ENCODE results near the gene DYSF.

Gene DYSF

GRCh38 chr2:71544919-71545571 lies 91.7 kb downstream of the DYSF start (continued):
- TF ChIP-seq ZBTB49 (tag by site-specific recombination; IDR thresholded peaks at IDR 0.05; ENCODE audit: low read depth) (no peak), ZSCAN16 (tag by site-specific recombination; IDR thresholded peaks at IDR 0.05) (no peak), ZNF624 (tag by site-specific recombination; IDR thresholded peaks at IDR 0.05) (no peak), ZNF19 (tag by site-specific recombination; IDR thresholded peaks at IDR 0.05; ENCODE audit: low read depth) (no peak)

GRCh38 chr2:71545572-71546274 lies 92.4 kb downstream of the DYSF start:
- ChIA-PET CTCF (interaction anchor here (0.6 to 5.2 kb wide), 32 partner anchors 9 to 1658 kb away, joined by 3 to 43 read pairs (median 3); no protein-coding TSS in a partner anchor), POLR2A (no interaction called here)
- TF ChIP-seq ZNF302 (tag by site-specific recombination; IDR thresholded peaks at IDR 0.05; ENCODE audit: low read depth): no peak
- TF ChIP-seq ZNF140 (tag by site-specific recombination; IDR thresholded peaks at IDR 0.05): no peak
- TF ChIP-seq, protein P1, sequence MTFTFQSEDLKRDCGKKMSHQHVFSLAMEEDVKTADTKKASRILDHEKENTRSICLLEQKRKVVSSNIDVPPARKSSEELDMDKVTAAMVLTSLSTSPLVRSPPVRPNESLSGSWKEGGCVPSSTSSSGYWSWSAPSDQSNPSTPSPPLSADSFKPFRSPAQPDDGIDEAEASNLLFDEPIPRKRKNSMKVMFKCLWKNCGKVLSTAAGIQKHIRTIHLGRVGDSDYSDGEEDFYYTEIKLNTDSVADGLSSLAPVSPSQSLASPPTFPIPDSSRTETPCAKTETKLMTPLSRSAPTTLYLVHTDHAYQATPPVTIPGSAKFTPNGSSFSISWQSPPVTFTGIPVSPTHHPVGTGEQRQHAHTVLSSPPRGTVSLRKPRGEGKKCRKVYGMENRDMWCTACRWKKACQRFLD (tag by site-specific recombination; IDR thresholded peaks at IDR 0.05): no peak
- 0 out of 2 replicates have a peak, but pooled peaks have one; percentile 4 for TF ChIP-seq ZBTB11 (tag by site-specific recombination; conservative IDR thresholded peaks at IDR 0.05; ENCODE audit: low read depth)
- TF ChIP-seq, protein P2, sequence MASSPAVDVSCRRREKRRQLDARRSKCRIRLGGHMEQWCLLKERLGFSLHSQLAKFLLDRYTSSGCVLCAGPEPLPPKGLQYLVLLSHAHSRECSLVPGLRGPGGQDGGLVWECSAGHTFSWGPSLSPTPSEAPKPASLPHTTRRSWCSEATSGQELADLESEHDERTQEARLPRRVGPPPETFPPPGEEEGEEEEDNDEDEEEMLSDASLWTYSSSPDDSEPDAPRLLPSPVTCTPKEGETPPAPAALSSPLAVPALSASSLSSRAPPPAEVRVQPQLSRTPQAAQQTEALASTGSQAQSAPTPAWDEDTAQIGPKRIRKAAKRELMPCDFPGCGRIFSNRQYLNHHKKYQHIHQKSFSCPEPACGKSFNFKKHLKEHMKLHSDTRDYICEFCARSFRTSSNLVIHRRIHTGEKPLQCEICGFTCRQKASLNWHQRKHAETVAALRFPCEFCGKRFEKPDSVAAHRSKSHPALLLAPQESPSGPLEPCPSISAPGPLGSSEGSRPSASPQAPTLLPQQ (tag by site-specific recombination; IDR thresholded peaks at IDR 0.05): 0 out of 2 replicates have a peak, but pooled peaks have one; percentile 25
- no peak for TF ChIP-seq ZNF404 (tag by site-specific recombination; IDR thresholded peaks at IDR 0.05)
- TF ChIP-seq, protein P3, sequence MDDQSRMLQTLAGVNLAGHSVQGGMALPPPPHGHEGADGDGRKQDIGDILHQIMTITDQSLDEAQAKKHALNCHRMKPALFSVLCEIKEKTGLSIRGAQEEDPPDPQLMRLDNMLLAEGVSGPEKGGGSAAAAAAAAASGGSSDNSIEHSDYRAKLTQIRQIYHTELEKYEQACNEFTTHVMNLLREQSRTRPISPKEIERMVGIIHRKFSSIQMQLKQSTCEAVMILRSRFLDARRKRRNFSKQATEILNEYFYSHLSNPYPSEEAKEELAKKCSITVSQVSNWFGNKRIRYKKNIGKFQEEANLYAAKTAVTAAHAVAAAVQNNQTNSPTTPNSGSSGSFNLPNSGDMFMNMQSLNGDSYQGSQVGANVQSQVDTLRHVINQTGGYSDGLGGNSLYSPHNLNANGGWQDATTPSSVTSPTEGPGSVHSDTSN (CRISPR knock-in tag; IDR thresholded peaks at IDR 0.05): no peak
- peak; percentile 94 for TF ChIP-seq ZNF654 (tag by site-specific recombination; IDR thresholded peaks at IDR 0.05; ENCODE audit: low read depth)
- TF ChIP-seq ZNF274 (IDR thresholded peaks at IDR 0.05; ENCODE audit: low read length): no peak
- no peak for TF ChIP-seq ZNF274 (tag by site-specific recombination; IDR thresholded peaks at IDR 0.05; ENCODE audit: borderline replicate concordance)
- TF ChIP-seq, protein P4, sequence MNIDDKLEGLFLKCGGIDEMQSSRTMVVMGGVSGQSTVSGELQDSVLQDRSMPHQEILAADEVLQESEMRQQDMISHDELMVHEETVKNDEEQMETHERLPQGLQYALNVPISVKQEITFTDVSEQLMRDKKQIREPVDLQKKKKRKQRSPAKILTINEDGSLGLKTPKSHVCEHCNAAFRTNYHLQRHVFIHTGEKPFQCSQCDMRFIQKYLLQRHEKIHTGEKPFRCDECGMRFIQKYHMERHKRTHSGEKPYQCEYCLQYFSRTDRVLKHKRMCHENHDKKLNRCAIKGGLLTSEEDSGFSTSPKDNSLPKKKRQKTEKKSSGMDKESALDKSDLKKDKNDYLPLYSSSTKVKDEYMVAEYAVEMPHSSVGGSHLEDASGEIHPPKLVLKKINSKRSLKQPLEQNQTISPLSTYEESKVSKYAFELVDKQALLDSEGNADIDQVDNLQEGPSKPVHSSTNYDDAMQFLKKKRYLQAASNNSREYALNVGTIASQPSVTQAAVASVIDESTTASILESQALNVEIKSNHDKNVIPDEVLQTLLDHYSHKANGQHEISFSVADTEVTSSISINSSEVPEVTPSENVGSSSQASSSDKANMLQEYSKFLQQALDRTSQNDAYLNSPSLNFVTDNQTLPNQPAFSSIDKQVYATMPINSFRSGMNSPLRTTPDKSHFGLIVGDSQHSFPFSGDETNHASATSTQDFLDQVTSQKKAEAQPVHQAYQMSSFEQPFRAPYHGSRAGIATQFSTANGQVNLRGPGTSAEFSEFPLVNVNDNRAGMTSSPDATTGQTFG (tag by site-specific recombination; IDR thresholded peaks at IDR 0.05; ENCODE audit: borderline replicate concordance): no peak
- TF ChIP-seq, protein P5, sequence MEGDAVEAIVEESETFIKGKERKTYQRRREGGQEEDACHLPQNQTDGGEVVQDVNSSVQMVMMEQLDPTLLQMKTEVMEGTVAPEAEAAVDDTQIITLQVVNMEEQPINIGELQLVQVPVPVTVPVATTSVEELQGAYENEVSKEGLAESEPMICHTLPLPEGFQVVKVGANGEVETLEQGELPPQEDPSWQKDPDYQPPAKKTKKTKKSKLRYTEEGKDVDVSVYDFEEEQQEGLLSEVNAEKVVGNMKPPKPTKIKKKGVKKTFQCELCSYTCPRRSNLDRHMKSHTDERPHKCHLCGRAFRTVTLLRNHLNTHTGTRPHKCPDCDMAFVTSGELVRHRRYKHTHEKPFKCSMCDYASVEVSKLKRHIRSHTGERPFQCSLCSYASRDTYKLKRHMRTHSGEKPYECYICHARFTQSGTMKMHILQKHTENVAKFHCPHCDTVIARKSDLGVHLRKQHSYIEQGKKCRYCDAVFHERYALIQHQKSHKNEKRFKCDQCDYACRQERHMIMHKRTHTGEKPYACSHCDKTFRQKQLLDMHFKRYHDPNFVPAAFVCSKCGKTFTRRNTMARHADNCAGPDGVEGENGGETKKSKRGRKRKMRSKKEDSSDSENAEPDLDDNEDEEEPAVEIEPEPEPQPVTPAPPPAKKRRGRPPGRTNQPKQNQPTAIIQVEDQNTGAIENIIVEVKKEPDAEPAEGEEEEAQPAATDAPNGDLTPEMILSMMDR (tag by site-specific recombination; IDR thresholded peaks at IDR 0.05): peak; percentile 78
- peak; percentile 62 for TF ChIP-seq ZNF600 (tag by site-specific recombination; IDR thresholded peaks at IDR 0.05)
- TF ChIP-seq ZNF791 (tag by site-specific recombination; IDR thresholded peaks at IDR 0.05): no peak
- no peak for TF ChIP-seq ZNF670 (tag by site-specific recombination; IDR thresholded peaks at IDR 0.05; ENCODE audit: low read depth)
- no peak for TF ChIP-seq MYNN (tag by site-specific recombination; IDR thresholded peaks at IDR 0.05; ENCODE audit: borderline replicate concordance)

More at GRCh38 chr2:71545572-71546274, 92.4 kb downstream of the DYSF start:
- H3K9me3 ChIP-seq (ENCODE audit: control insufficient read depth, insufficient read depth, low read depth, low read length): no peaks in the 10 kb centered on the region
- H3K4me3 ChIP-seq (ENCODE audit: low read depth, low read length): no peak overlapping the region
- H3K4me1 ChIP-seq (ENCODE audit: control insufficient read depth, insufficient read depth, low read length): no peaks in the 10 kb centered on the region
- H3K36me3 ChIP-seq (ENCODE audit: control insufficient read depth in 2 of 2, insufficient read depth in 1 of 2, low read length in 2 of 2): no peaks in the 10 kb centered on the region
- no peak overlapping the region for H3K27ac ChIP-seq (ENCODE audit: extremely low read depth, low read depth, low read length)

Measured in HEK293 (cell line).